Common myeloid progenitor, CD34-positive (primary cell): ENCODE data around the gene MBNL1.

Source experiments
- CTCF ChIA-PET: fragments of 350-600 bp; sonication (Branson Sonifier 250); formaldehyde crosslinking; loops from one replicate; lab custom pipeline; 2021; ENCODE audit warnings: antibody characterized with exemption; lab: Charles Lee
- POLR2A ChIA-PET: fragments of 350-600 bp; sonication (Branson Sonifier 250); formaldehyde crosslinking; loops from one replicate; lab custom pipeline; 2021; ENCODE audit warnings: antibody characterized with exemption; lab: Charles Lee
- DNase-seq, 3 donors: peaks; one replicate each; pipeline versions ENCODE4 v3.0.0 to v3.0.0-alpha.2; 2013
- H3K27ac ChIP-seq, 2 experiments: 1 replicate in 1 of 2; 2 replicates in 1 of 2; pipeline ENCODE4 v1.7.0; 2013; ENCODE audit warnings: inconsistent platforms in 2 of 2, low read length in 2 of 2, mild to moderate bottlenecking in 2 of 2, low read depth in 1 of 2, moderate library complexity in 1 of 2; ENCODE audit not compliant: severe bottlenecking in 2 of 2, insufficient read depth in 1 of 2, poor library complexity in 1 of 2
- H3K27me3 ChIP-seq, 5 experiments: replicated peaks in 2 of 5; 1 replicate in 3 of 5; 2 replicates in 2 of 5; pipeline versions ENCODE4 v1.6.1 to v1.7.0; 2013; ENCODE audit warnings: low read length in 4 of 5, mild to moderate bottlenecking in 2 of 5, moderate library complexity in 2 of 5, inconsistent platforms in 1 of 5; ENCODE audit not compliant: insufficient read depth in 5 of 5, control insufficient read depth in 4 of 5
- H3K36me3 ChIP-seq, 4 experiments: 1 replicate in 2 of 4; 2 replicates in 2 of 4; pipeline versions ENCODE4 v1.6.1 to v1.7.0; 2013; ENCODE audit warnings: low read length in 3 of 4, control low read depth in 1 of 4, mild to moderate bottlenecking in 1 of 4; ENCODE audit not compliant: control insufficient read depth in 4 of 4, insufficient read depth in 4 of 4
- H3K4me1 ChIP-seq, 4 experiments: 1 replicate in 3 of 4; 2 replicates in 1 of 4; pipeline versions ENCODE4 v1.6.1 to v1.7.1; 2013; ENCODE audit warnings: low read length in 3 of 4, mild to moderate bottlenecking in 3 of 4, control low read depth in 1 of 4, inconsistent platforms in 1 of 4, moderate library complexity in 1 of 4; ENCODE audit not compliant: control insufficient read depth in 4 of 4, insufficient read depth in 4 of 4; ENCODE audit errors: control extremely low read depth in 1 of 4
- H3K4me3 ChIP-seq, 7 experiments: 1 replicate in 4 of 7; 2 replicates in 3 of 7; pipeline versions ENCODE4 v1.5.1 to v1.7.0; 2013; ENCODE audit warnings: mild to moderate bottlenecking in 7 of 7, low read length in 6 of 7, moderate library complexity in 6 of 7, inconsistent platforms in 2 of 7, low read depth in 2 of 7, control low read depth in 1 of 7; ENCODE audit not compliant: insufficient read depth in 4 of 7, control insufficient read depth in 1 of 7; ENCODE audit errors: extremely low read depth in 1 of 7
- H3K9me3 ChIP-seq, 5 experiments: 1 replicate in 4 of 5; 2 replicates in 1 of 5; pipeline versions ENCODE4 v1.6.1 to v1.7.1; 2013; ENCODE audit warnings: low read length in 4 of 5, mild to moderate bottlenecking in 2 of 5, inconsistent platforms in 1 of 5, low read depth in 1 of 5, moderate library complexity in 1 of 5; ENCODE audit not compliant: control insufficient read depth in 4 of 5, insufficient read depth in 2 of 5; ENCODE audit errors: control extremely low read depth in 1 of 5
- WGBS: methylation state at CpG from one replicate; pipeline ENCODE4 v1.1.5; 2013; ENCODE audit not compliant: insufficient coverage; 5-methylcytosine and 5-hydroxymethylcytosine counted together

The MBNL1 gene

DNA sequence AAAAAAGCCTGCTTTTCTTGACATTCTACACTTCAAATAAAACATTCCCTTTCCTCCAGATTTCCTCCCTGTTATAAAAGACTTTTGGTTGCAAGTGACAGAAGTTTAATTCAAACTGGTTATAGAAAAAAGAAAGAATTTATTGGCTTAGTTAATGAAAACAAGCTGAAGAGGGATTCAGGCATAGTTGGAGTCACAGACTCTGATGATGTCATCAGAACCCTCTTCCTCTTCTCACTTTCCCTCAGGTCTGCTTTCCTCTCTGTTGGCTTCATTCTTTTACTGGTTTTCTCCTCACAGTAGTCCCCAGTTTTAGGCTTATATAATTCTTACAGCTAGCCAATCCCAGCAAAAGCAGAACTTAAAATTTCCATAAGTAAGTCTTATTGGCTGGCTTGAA is 32.0 kb upstream of the MBNL1 start:
- Histone ChIP-seq H3K4me3 (no peak overlapping the region), H3K9me3 (no peaks in the 10 kb centered on the region), H3K27me3 (no peaks in the 10 kb centered on the region), H3K4me1 (peaks cover 14 to 40% (median 28%) of the 10 kb centered on the region in 4 experiments), H3K36me3 (no peaks in the 10 kb centered on the region), H3K27ac (no peak overlapping the region)
- ChIA-PET POLR2A (no interaction called here), CTCF (interaction anchor here (0.8 to 1.8 kb wide), 3 partner anchors 12 to 207 kb away, joined by 3 to 5 read pairs (median 4); no protein-coding TSS in a partner anchor)
- DNase-seq: peak in 2 of 3 donors; percentile 64 to 76

DNA sequence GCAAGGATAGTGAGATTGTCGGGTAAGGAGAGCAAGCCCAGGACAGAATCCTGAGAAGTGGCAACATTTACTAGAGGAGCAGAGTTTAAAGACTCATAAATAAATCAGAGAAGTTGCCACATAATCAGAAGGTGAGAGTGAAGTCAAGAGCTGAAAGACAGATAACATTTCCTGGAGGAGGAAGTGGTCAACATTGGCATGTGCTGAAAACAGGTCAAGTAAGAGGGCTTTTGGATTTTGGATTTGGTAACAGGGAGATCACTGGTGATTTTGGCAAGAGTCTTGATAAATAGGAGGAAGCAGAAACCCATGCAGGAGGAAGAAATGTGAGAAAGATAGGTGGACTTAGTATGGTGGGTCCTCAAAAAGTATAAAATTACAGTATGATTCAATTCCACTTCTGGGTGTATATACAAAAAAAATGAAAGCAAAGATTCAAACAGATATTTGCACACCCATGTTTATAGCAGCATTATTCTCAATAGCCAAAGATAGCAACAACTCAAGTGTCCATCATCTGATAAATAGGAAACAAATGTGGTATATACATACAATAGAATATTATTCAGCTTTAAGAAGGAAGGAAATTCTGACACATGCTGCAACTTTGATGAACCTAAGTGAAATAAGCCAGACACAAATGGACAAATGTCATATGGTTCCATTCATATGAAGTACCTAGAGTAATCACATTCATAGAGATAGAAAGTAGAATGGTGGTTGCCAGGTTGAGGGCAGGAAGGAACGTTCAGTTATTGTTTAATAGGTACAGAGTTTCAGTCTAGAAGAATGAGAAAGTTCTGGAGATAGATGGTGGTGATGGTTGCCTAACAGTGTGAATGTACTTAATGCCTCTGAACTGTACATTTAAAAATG is 27.3 kb upstream of the MBNL1 start:
- no peaks in the 10 kb centered on the region for H3K27me3 ChIP-seq
- peak overlapping the region in 1 of 2 experiments; percentile 94 for H3K27ac ChIP-seq
- H3K4me3 ChIP-seq: peak overlapping the region in 2 of 7 experiments; percentile 5 to 25
- POLR2A ChIA-PET: no interaction called here
- 40% methylated on average over 2 of the region's 2 CpGs for WGBS
- H3K4me1 ChIP-seq: peaks cover 18 to 50% (median 47%) of the 10 kb centered on the region in 4 experiments
- H3K36me3 ChIP-seq: no peaks in the 10 kb centered on the region
- no peaks in the 10 kb centered on the region for H3K9me3 ChIP-seq
- DNase-seq: peak in 2 of 3 donors; percentile 51 to 64
- CTCF ChIA-PET: interaction anchor here (1.1 to 5.5 kb wide), 3 partner anchors 38 to 57 kb away, joined by 3 to 33 read pairs (median 4); no protein-coding TSS in a partner anchor

DNA sequence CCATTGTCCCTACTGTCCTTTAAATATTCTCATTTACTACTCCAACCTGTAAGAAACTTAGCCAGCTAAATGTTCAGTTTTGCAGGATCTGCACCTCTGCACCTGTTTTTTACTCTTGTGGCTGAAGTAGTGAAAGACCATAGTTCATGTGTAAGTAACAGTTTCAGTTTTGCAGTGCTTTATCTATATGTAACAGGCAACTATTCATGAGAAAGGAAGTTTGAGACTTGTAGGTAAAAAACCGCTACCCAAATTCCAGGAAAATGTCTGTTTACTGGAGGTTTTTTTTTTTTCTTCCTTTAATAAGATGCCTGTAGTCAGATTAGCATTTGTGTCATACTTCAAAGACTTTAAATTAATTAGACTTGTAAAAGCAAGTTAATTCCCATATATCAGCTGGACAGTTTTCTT is 25.4 kb upstream of the MBNL1 start:
- H3K27ac ChIP-seq: peak overlapping the region; percentile 76 to 94
- peak overlapping the region in 6 of 7 experiments; percentile 65 to 98 (median 86) for H3K4me3 ChIP-seq
- POLR2A ChIA-PET: interaction anchor here (0.6 to 1.2 kb wide), 4 partner anchors 12 to 191 kb away, joined by 3 to 4 read pairs (median 4); no protein-coding TSS in a partner anchor
- no peaks in the 10 kb centered on the region for H3K27me3 ChIP-seq
- no CpG with 5 or more reads among the region's 1 CpG for WGBS
- peaks cover 18 to 56% (median 52%) of the 10 kb centered on the region in 4 experiments for H3K4me1 ChIP-seq
- CTCF ChIA-PET: interaction anchor here (0.7 to 5.5 kb wide), 12 partner anchors 13 to 75 kb away, joined by 3 to 33 read pairs (median 3); partner anchors contain the start of gene MBNL1
- H3K36me3 ChIP-seq: no peaks in the 10 kb centered on the region
- peak; percentile 76 to 95 (median 88) for DNase-seq
- H3K9me3 ChIP-seq: no peaks in the 10 kb centered on the region

DNA sequence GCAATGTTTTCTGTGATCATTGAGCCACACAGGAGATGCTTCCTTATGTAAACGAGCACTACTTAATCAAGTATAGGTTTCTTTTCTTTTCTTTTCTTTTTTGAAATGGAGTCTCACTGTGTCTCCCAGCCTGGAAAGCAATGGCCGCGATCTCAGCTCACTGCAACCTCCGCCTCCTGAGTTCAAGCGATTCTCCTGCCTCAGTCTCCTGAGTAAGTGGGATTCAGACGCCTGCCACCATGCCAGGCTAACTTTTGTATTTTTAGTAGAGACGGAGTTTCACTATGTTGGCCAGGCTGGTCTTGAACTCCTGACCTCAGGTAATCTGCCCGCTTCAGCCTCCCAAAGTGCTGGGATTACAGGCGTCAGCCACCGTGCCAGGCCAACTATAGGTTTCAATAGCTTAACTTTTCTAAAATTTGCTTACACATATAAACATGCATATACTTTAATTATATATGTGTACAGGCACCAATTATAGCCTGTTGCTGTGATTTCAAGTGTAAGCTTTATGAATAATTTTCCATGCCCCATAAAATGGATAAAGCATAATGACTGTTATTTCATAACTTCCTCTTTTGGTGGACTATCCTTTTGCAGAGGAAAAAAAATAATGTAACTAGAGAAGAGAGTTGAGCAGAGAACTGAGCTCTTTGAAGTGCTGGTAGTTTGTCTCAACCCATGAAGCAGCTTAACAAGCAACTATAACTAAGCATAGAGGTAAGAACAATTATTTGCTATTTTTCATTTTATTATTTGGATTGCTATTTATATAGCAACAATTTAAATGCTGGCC is 24.8 kb upstream of the MBNL1 start:
- Histone ChIP-seq H3K4me1 (peaks cover 18 to 56% (median 52%) of the 10 kb centered on the region in 4 experiments), H3K27ac (peak overlapping the region; percentile 76 to 94), H3K36me3 (no peaks in the 10 kb centered on the region), H3K27me3 (no peaks in the 10 kb centered on the region), H3K4me3 (peak overlapping the region; percentile 41 to 98 (median 82)), H3K9me3 (no peaks in the 10 kb centered on the region)
- WGBS: 1% methylated on average over 7 of the region's 10 CpGs
- ChIA-PET POLR2A (interaction anchor here (0.6 to 1.2 kb wide), 5 partner anchors 15 to 45 kb away, joined by 3 to 6 read pairs (median 3); partner anchors contain the start of gene MBNL1), CTCF (interaction anchor here (1.0 to 5.5 kb wide), 18 partner anchors 10 to 200 kb away, joined by 3 to 33 read pairs (median 4); partner anchors contain the start of gene MBNL1)
- DNase-seq: peak; percentile 65 to 93 (median 92)

DNA sequence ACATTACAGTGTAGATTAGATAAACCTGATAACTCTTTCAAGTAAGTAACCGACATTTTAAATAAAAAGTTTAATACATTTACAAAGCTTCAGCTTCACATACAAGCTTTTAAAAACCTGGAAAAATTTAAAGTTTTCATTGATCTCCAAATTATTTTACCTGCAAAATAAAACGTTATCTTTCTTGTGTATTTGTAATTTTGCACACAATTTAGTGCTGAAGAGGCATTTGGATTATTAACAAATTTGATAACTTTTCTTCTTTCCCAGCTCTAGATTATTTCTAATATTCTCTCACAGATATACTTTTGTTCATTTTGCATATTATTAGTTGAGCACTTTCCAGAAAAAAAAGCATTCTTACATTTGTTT is 24.2 kb upstream of the MBNL1 start:
- ChIA-PET CTCF (interaction anchor here (1.1 to 5.5 kb wide), 15 partner anchors 10 to 199 kb away, joined by 3 to 33 read pairs (median 4); partner anchors contain the start of gene MBNL1), POLR2A (interaction anchor here (0.8 to 0.9 kb wide), 3 partner anchors 25 to 45 kb away, joined by 3 to 6 read pairs (median 3); partner anchors contain the start of gene MBNL1)
- no peaks in the 10 kb centered on the region for H3K27me3 ChIP-seq
- no peaks in the 10 kb centered on the region for H3K36me3 ChIP-seq
- peaks cover 18 to 56% (median 51%) of the 10 kb centered on the region in 4 experiments for H3K4me1 ChIP-seq
- no peaks in the 10 kb centered on the region for H3K9me3 ChIP-seq
- no peak for DNase-seq
- H3K4me3 ChIP-seq: peak overlapping the region in 6 of 7 experiments; percentile 65 to 98 (median 86)
- peak overlapping the region; percentile 76 to 94 for H3K27ac ChIP-seq
- WGBS: no CpG with 5 or more reads among the region's 2 CpGs

DNA sequence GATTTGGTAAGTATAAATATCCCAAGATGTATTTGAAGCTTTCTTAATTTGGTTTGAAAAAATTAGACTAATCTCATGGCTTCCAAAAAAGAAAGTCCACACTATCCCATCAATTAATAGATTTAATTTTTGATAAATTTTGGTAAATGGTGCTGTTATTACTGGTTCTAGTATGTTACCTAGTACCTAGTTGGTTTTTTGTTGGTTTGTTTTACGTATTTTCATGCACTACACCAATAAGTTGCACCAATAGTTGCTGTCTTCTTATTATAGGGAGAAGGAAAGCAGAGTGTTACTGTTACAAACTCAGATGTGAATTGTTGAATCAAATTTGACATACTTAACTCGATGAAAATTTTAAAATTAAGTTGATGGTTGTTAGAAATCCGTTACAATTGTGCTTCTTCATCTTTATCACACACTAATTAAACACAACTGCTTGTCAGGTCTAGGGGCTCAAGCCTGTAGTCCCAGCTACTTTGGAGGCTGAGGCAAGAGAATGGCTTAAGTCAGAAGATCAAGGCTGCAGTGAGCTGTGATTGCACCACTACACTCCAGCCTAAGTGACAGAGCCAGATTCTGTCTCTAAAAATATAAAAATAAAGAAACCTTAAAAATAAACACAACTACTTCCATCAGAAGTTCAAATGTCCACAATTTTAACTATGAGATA is 23.1 kb upstream of the MBNL1 start:
- POLR2A ChIA-PET: interaction anchor here (0.6 kb wide), 1 partner anchor 18 kb away, joined by 4 read pairs; no protein-coding TSS in a partner anchor

More for the DNA sequence above, 23.1 kb upstream of the MBNL1 start:
- Histone ChIP-seq H3K27me3 (no peaks in the 10 kb centered on the region), H3K36me3 (no peaks in the 10 kb centered on the region), H3K4me1 (peaks cover 18 to 47% (median 41%) of the 10 kb centered on the region in 4 experiments), H3K9me3 (no peaks in the 10 kb centered on the region), H3K4me3 (peak overlapping the region; percentile 13 to 98 (median 82)), H3K27ac (peak overlapping the region; percentile 76 to 94)
- no CpG with 5 or more reads among the region's 3 CpGs for WGBS
- CTCF ChIA-PET: interaction anchor here (0.9 to 5.5 kb wide), 7 partner anchors 9 to 75 kb away, joined by 3 to 33 read pairs (median 5); no protein-coding TSS in a partner anchor
- peak in 1 of 3 donors; percentile 55 for DNase-seq
